GM13976 (cell line): ENCODE results near the gene TSPAN19.
A peak's percentile ranks its signal among the peaks of the same experiment; 100 is the strongest.

Experiments
- DNase-seq: peaks from one replicate; pipeline ENCODE4 v3.0.0; 2012; ENCODE audit warnings: low spot score
- CTCF ChIP-seq: IDR thresholded peaks from 2 replicates; pipeline ENCODE4 v1.5.1; 2012; ENCODE audit warnings: borderline replicate concordance, mild to moderate bottlenecking; ENCODE audit not compliant: insufficient read depth; ENCODE audit errors: extremely low read depth, missing control alignments, control extremely low read depth
- in situ Hi-C: fragments of 300-500 bp; cut with MboI; formaldehyde crosslinking; loops from one replicate; pipeline ENCODE4 v1.12.0; 2022; ENCODE audit warnings: low sequenced_read_pairs, mixed read lengths, inconsistent platforms; ENCODE audit not compliant: unreplicated experiment

Gene TSPAN19

GRCh38 chr12:85036234-85036707, at the start of gene TSPAN19, which contains the start of gene LRRIQ1:
TSPAN19 (minus strand) TSS chr12:85036277; CDS start chr12:85029946, 6,331 bp downstream.
LRRIQ1 (plus strand) TSS chr12:85036351; CDS start chr12:85038177, 1,826 bp downstream.
- peak; percentile 60 for DNase-seq
- in situ Hi-C loops: no loop called here
- TF ChIP-seq CTCF: no peak

GRCh38 chr12:85085066-85085465, 49.0 kb upstream of the TSPAN19 start:
- DNase-seq: no peak
- in situ Hi-C loops: no loop called here
- TF ChIP-seq CTCF: no peak

- peak; percentile 25 for TF ChIP-seq CTCF
- peak; percentile 7 for DNase-seq
Observed at GRCh38 chr12:85076688-85077430, 40.8 kb upstream of the TSPAN19 start.

GRCh38 chr12:85072826-85073225, 36.7 kb upstream of the TSPAN19 start:
- TF ChIP-seq CTCF: no peak
- in situ Hi-C loops: no loop called here
- no peak for DNase-seq

More at GRCh38 chr12:85076688-85077430, 40.8 kb upstream of the TSPAN19 start:
- in situ Hi-C loops: no loop called here

- no peak for DNase-seq
- in situ Hi-C loops: no loop called here
- TF ChIP-seq CTCF: no peak
Observed at GRCh38 chr12:85065837-85066482, 29.9 kb upstream of the TSPAN19 start.

- TF ChIP-seq CTCF: no peak
- in situ Hi-C loops: no loop called here
- DNase-seq: no peak
Observed at GRCh38 chr12:85060916-85061315, 24.8 kb upstream of the TSPAN19 start.
